HG02571 (cell line): ENCODE measurements around the gene STAT3.

Experiments used
- ATAC-seq: cut with Tn5 transposase; IDR thresholded peaks from one replicate; pipeline ENCODE4 v1.9.1; 2021; ENCODE audit warnings: mild to moderate bottlenecking, moderate library complexity; ENCODE audit not compliant: unreplicated experiment

Gene STAT3

DNA sequence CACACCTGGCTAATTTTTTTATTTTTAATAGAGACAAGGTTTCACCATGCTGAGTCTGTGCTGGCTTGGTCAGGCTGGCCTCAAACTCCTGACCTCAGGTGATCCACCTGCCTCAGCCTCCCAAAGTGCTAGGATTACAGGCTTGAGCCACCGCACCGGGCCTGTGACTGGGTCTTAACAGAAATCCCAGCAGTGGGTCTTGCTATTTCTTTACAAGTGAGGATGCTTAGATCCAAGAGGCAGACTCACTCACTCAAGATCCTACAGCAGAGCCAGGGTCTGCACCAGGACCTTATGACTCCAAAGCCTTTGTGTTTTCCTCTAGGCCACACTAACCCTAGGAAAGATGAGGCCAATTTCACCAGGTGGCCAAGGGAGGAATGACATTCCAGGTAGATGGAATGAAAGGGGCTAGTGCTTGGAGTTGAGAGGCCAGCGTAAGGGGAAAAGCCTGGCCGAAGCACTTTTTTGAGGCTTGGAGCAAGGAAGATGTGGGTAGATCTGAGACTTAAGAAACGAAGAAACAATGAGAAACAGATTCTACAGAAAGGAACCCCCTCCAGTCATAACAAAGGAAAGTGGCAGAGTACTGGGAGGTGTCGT lies 105.7 kb downstream of the STAT3 start:
- no peak for ATAC-seq

DNA sequence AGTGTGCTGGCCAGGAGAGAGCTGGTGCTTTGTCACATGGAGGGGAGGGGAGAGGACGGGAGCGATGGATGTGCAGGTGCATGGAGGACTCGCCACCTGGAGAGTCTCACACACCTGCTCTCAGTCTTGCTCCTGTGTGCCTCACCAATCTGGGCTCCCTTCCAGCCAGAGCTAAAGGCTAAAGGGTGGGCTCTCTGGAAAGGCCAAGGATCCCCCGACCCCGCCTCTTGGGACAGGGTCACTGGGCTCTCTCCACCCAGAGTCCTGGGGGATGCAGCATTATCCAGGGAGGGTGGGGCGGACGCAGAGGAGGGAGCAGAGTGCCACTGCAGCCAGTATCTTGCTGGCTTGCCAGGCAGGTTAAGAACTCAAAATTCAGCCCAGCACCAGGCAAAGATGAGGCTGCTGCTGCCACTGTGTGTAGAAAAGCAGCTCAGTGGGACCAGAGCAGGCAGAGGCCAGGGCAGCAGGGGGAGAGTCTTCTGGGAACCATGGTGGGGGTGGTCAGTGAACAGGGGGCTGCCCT lies 106.6 kb downstream of the STAT3 start:
- no peak for ATAC-seq

DNA sequence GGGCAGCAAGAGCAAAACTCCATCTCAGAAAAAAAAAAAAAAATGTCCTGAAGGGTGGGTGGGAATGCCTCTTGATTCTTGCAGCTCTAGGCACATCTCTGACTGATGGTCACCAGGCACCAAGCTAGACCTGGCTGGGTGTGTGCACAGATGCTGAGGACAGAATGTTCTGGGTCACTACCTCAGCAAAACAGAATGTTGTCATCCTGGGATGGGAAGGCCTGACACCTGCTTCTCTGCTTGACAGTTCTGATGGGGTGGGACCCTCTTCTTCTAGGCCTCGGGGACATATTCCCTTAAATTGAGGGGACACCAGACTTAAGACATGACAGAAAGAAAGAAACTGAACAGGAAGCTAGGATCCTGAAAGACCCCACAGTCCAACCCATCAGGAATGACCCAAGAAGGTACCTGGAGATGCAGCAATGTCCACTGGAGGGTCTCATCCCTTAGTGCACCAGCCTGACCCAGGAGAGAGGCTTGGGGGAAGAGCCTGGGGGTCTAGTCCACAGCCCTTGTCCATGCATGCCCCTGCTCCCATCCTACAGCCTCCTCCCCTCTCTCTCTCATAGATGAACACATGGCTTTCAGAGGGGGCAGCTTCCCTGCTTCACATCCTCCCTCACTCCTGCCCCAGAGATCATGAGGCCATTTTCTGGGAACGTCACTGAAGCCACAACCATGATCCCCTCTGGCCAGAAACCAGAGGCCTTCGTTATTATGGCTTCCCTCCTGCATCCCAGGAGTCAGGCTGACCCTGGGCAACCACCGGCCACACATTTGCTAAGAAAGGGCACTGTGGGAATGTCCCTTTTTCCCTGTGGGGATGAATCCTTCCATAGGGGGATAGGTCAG lies 108.2 kb downstream of the STAT3 start:
- no peak for ATAC-seq

GRCh38 chr17:42277342-42277712 lies 110.9 kb downstream of the STAT3 start:
- ATAC-seq = no peak

GRCh38 chr17:42276609-42277341 lies 111.5 kb downstream of the STAT3 start:
- no peak for ATAC-seq

DNA sequence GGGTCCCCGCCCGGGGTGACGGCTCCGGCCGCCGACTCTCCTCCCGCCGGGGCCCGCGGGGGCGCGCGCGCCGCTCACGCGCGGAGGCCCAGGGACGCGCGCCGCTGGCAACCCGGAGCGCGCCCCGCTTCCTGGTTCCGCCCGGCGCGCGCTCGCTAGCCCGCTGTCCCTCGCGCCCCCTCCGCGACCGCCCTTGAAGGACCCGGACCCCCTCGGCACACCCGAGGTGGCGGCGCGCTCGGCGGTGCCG lies 112.0 kb downstream of the STAT3 start, which contains the start of gene STAT5B:
Gene STAT5B (minus strand): TSS at position 33 of the 250 bp plus-strand sequence. CDS start 44,264 bp downstream, outside the sequence.
- ATAC-seq = no peak

GRCh38 chr17:42275527-42276358 lies 112.5 kb downstream of the STAT3 start:
- no peak for ATAC-seq

DNA sequence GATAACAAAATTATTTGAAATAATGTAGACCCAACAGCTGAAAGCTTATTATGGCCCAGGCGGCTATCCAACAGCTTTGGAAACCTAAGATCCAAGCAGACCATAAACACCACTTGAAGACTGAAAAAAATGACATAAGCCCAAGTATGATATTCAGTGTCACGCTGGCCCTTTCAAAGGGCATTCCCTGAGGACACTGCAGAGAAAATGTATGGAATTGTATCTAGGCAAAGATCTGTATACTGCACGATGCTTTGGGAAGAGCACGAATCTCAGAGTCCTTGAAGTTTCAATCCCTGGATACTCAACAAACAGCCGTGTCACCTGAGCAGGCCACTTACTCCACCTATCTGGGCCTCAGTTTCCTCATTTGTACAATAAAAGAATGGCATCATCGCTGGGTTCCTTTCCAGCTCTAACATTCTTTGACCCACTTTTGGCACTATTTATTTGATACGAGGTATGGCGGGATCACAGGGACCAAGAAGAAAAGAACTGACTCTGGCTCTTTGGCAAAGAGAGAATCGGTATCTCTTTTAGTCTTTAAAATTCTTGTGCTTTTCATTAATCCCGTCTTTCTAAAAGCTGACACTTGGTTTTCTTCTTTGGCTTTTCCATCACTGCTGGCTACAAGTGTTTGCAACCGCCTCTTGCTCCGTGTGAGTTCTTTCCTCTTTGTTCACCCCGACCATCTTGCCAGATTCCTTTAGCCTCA lies 113.3 kb downstream of the STAT3 start:
- ATAC-seq = no peak

DNA sequence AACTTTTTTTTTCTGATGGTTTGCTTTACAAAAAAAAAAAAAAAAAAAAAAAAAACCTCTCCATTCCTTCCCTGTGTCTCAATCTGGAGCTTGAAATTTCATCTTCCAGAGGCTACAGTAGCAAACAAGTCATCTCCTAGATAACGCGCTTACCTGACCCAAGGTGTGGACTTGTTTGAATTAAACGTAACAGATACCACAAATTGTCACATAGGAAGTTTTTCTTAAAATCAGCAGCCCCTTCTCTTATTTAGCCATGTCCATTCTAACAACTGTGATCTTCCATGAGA lies 114.0 kb downstream of the STAT3 start:
- ATAC-seq = no peak

- no peak for ATAC-seq
These were observed 114.6 kb downstream of the STAT3 start for GRCh38 chr17:42273474-42274252.

- no peak for ATAC-seq
These were observed 115.9 kb downstream of the STAT3 start for GRCh38 chr17:42272162-42272907.

DNA sequence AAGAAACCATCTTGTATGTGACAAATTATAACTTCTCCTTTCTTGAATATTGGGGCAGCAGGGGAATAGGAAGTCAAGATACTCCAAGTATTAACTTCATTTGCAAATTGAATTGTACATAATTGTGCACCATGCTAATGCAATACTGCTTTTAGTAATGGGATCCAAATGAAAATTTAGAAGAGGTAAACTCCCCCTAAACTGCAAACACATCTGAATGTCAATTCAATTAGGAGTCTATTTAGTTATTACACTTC lies 116.5 kb downstream of the STAT3 start:
- ATAC-seq = no peak

DNA sequence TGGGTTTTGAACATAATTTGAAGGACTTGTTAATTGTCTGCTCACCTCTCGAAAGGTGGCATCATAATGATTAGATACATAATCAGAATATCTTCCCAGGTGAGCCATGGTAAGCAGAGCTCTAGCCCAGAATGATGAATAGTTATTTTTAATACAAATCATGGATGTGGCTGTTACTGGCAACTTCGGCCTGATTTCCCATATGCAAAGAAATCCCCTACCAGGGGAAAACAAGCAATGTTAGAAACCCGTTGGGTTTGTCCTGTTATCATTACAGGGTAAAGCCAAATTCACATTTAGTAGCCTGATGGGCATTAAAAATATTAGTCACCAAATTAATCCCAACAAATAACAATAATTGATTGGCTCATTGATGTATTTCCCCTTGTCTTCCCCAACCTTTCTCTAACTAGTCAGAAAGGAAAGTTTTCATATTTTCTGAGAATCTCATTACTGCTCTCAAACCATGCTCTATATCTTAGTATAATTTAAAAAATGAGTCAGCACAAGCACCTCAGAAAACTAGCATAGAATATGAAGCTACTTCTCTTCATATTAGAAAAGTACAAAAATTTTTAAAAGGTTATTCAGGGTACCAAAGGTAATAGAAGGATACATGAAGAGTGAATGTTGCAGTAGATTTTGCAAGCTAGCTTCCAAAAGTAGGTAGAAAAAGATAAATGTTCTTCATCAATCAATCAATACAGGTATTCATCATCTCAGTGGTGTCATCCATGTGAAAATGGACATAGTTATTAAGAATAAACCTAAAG lies 117.0 kb downstream of the STAT3 start:
- ATAC-seq = no peak

GRCh38 chr17:42270596-42270995 lies 117.6 kb downstream of the STAT3 start:
- no peak for ATAC-seq

- ATAC-seq = no peak
These were observed 118.1 kb downstream of the STAT3 start for GRCh38 chr17:42270170-42270535.

- no peak for ATAC-seq
These were observed 120.0 kb downstream of the STAT3 start for GRCh38 chr17:42268236-42268635.

GRCh38 chr17:42266918-42267766 lies 121.1 kb downstream of the STAT3 start:
- no peak for ATAC-seq

- ATAC-seq = no peak
These were observed 121.8 kb downstream of the STAT3 start for GRCh38 chr17:42266462-42266861.
